A549 (cell line): Measurements from ENCODE around the gene CLPSL2. TPM values are rescaled to one million over a fixed set of nuclear protein-coding genes. Genes with fewer than 3 reads are reported as not detected.

ENCODE experiments used
- ATAC-seq, 2 experiments: fragments of 200-7000 bp in 1 of 2; fragments of >200 bp in 1 of 2; cut with Nextera tagmentation in 1 of 2; cut with Tn5 transposase in 1 of 2; 3 replicates each; pipeline versions ENCODE4 v1.8.0 to v1.9.1; 2018 to 2020; ENCODE audit warnings: mild to moderate bottlenecking in 1 of 2, moderate library complexity in 1 of 2
- CTCF ChIA-PET: fragments of 300-600 bp; sonication (Branson Sonifier 250); formaldehyde crosslinking; extraction: SDS; loops from one replicate; lab custom pipeline; 2021; ENCODE audit warnings: antibody characterized with exemption, inconsistent platforms; lab: Yijun Ruan, JAX
- POLR2A ChIA-PET: fragments of 350-600 bp; formaldehyde crosslinking; extraction: SDS; loops from one replicate; lab custom pipeline; 2021; ENCODE audit warnings: antibody characterized with exemption, inconsistent platforms; lab: Yijun Ruan, JAX
- DNase-seq, 2 experiments: peaks; one replicate each; pipeline versions ENCODE4 v3.0.0 to v3.0.0-alpha.2; 2011 to 2016; ENCODE audit warnings: low read depth in 1 of 2, low spot score in 1 of 2
- FAIRE-seq: peaks from 2 replicates; lab custom pipeline; 2011; peaks lifted over from hg19 to GRCh38; lab: Jason Lieb, UNC
- H3K27ac ChIP-seq, 2 experiments: fragments of >200 bp; sonication (Bioruptor Twin); formaldehyde crosslinking; 3 replicates each; pipeline ENCODE4 v1.5.1; 2016 to 2017
- H3K4me1 ChIP-seq: fragments of >200 bp; sonication (Bioruptor Twin); formaldehyde crosslinking; 3 replicates; pipeline ENCODE4 v1.6.1; 2016
- H3K4me2 ChIP-seq: fragments of >200 bp; sonication (Bioruptor Twin); formaldehyde crosslinking; 3 replicates; pipeline ENCODE4 v1.6.1; 2016
- H3K4me3 ChIP-seq: fragments of >200 bp; sonication (Bioruptor Twin); formaldehyde crosslinking; 3 replicates; pipeline ENCODE4 v1.5.1; 2016
- H3K9me3 ChIP-seq: fragments of >200 bp; sonication (Bioruptor Twin); formaldehyde crosslinking; 3 replicates; pipeline ENCODE4 v1.6.1; 2016
- BHLHE40 ChIP-seq: IDR thresholded peaks from 2 replicates; pipeline ENCODE4 v1.6.1; 2012; ENCODE audit warnings: low read depth, low read length, inconsistent platforms
- CEBPB ChIP-seq, 2 experiments: fragments of >200 bp in 1 of 2; sonication (Bioruptor Twin) in 1 of 2; formaldehyde crosslinking in 1 of 2; IDR thresholded peaks; 2 replicates each; pipeline ENCODE4 v1.6.1; 2012 to 2016
- CHD4 ChIP-seq: fragments of 200-600 bp; sonication (generic); IDR thresholded peaks from 2 replicates; pipeline ENCODE4 v1.6.1; 2016; ENCODE audit warnings: antibody characterized with exemption, mild to moderate bottlenecking, borderline replicate concordance
- FOSB ChIP-seq: fragments of 250-450 bp; sonication (Bioruptor Pico); IDR thresholded peaks from 2 replicates; pipeline ENCODE4 v1.5.0; 2020; ENCODE audit warnings: mild to moderate bottlenecking, moderate library complexity
- HDAC2 ChIP-seq: fragments of 200-600 bp; sonication (generic); IDR thresholded peaks from 2 replicates; pipeline ENCODE4 v1.6.1; 2016
- HES2 ChIP-seq: fragments of >200 bp; sonication (Bioruptor Twin); formaldehyde crosslinking; IDR thresholded peaks from 2 replicates; pipeline ENCODE4 v1.6.1; 2016
- JUNB ChIP-seq: fragments of >200 bp; sonication (Bioruptor Twin); formaldehyde crosslinking; IDR thresholded peaks from 2 replicates; pipeline ENCODE4 v1.6.1; 2016
- MAZ ChIP-seq: fragments of 150-350 bp; IDR thresholded peaks from 2 replicates; pipeline ENCODE4 v1.6.1; 2014; ENCODE audit warnings: antibody characterized with exemption, low read depth, low read length, borderline replicate concordance
- NR3C1 ChIP-seq: fragments of >200 bp; sonication (Bioruptor Twin); formaldehyde crosslinking; IDR thresholded peaks from 3 replicates; pipeline ENCODE4 v1.6.1; 2017
- RARB ChIP-seq: fragments of 250-450 bp; sonication (Bioruptor Pico); IDR thresholded peaks from 2 replicates; pipeline ENCODE4 v1.8.0; 2021; ENCODE audit warnings: mild to moderate bottlenecking, moderate library complexity
- TFCP2L1 ChIP-seq: fragments of 250-450 bp; sonication (Bioruptor Pico); IDR thresholded peaks from 2 replicates; pipeline ENCODE4 v1.5.0; 2021; ENCODE audit warnings: mild to moderate bottlenecking
- USF2 ChIP-seq: fragments of 450-650 bp; IDR thresholded peaks from 2 replicates; pipeline ENCODE4 v1.6.1; 2014; ENCODE audit warnings: antibody characterized with exemption
- ZNF302 ChIP-seq: fragments of 250-450 bp; sonication (Bioruptor Pico); IDR thresholded peaks from 2 replicates; pipeline ENCODE4 v1.9.0; 2021; ENCODE audit warnings: inconsistent platforms, mild to moderate bottlenecking, moderate library complexity
- WGBS: methylation state at CpG from one replicate; pipeline ENCODE4 v1.1.6; 2017; ENCODE audit errors: missing lambda C conversion rate; 5-methylcytosine and 5-hydroxymethylcytosine counted together
- polyA plus RNA-seq, 4 experiments: library from polyadenylated mRNA; depleted of rRNA in 3 of 4; stranded (reverse); fragments of >200 nt; fragmentation: RNase III in 1 of 4; extraction: RNeasy Plus Mini Kit Qiagen cat#74134 plus additional on column Dnase treatment in 1 of 4; gene quantifications; 2 replicates in 3 of 4; 3 replicates in 1 of 4; pipeline ENCODE4 v1.2.3, GENCODE V29; 2011 to 2017
- TF ChIP-seq, protein P1 (sequence below): fragments of 250-450 bp; sonication (Bioruptor Pico); IDR thresholded peaks from 2 replicates; pipeline ENCODE4 v1.5.0; 2020; ENCODE audit warnings: low read depth, mild to moderate bottlenecking, moderate library complexity
- TF ChIP-seq, protein P2 (sequence below): fragments of 250-450 bp; sonication (Bioruptor Pico); IDR thresholded peaks from 2 replicates; pipeline ENCODE4 v1.5.0; 2021; ENCODE audit warnings: mild to moderate bottlenecking, moderate library complexity, borderline replicate concordance
- TF ChIP-seq, protein P3 (sequence below): fragments of >200 bp; sonication (Bioruptor Twin); formaldehyde crosslinking; IDR thresholded peaks from 3 replicates; pipeline ENCODE4 v1.6.1; 2016

CLPSL2 gene
- polyA plus RNA-seq, 2 of the 4 experiments (the other 2 are of a cell fraction), result 0.37 to 0.72 TPM

DNA sequence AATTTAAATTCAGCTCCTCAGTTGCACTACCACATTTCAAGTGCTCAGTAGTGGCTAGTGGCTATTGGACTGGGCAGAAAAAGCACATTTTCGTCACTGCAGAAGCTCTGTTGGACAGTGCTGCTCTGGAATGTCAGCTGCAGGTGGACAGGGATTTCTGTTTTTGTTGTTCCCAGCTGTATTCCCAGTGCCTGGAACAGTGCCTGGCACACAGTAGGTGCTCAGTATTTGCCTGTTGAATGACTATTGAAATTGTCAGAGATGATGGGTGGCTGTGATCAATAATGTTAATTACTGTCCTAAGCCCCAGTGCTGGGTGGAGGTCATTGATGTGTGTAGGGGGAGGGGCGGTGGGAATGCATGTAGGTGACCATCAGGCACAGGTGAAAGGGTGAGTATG, 9.9 kb downstream of the CLPSL2 start:
- Histone ChIP-seq H3K4me3 (no peak overlapping the region), H3K4me2 (no peak overlapping the region), H3K27ac (no peak overlapping the region), H3K4me1 (no peaks in the 10 kb centered on the region; the same call in 2 of the 3 replicates), H3K9me3 (no peaks in the 10 kb centered on the region)
- no peak for ATAC-seq
- 12% methylated on average over 2 of the region's 2 CpGs for WGBS
- POLR2A ChIA-PET, result no interaction called here
- no peak for DNase-seq
- CTCF ChIA-PET, result interaction anchor here (1.5 kb wide), 1 partner anchor 11 kb away, joined by 3 read pairs; no protein-coding TSS in a partner anchor
- no peak for TF ChIP-seq FOSB (CRISPR knock-in tag)
- no peak for TF ChIP-seq JUNB
- TF ChIP-seq HES2, result no peak
- TF ChIP-seq USF2, result no peak
- TF ChIP-seq, protein P1, sequence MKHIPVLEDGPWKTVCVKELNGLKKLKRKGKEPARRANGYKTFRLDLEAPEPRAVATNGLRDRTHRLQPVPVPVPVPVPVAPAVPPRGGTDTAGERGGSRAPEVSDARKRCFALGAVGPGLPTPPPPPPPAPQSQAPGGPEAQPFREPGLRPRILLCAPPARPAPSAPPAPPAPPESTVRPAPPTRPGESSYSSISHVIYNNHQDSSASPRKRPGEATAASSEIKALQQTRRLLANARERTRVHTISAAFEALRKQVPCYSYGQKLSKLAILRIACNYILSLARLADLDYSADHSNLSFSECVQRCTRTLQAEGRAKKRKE (CRISPR knock-in tag), result no peak
- TF ChIP-seq ZNF302 (CRISPR knock-in tag), result no peak
- FAIRE-seq, result no peak

- POLR2A ChIA-PET, result no interaction called here
- Histone ChIP-seq H3K27ac (no peak overlapping the region), H3K4me1 (no peaks in the 10 kb centered on the region; the same call in 2 of the 3 replicates), H3K4me2 (peak overlapping the region; percentile 19; the same call in 1 of the 3 replicates), H3K9me3 (no peaks in the 10 kb centered on the region), H3K4me3 (no peak overlapping the region)
- WGBS, result 43% methylated on average over 23 of the region's 25 CpGs
- TF ChIP-seq JUNB, result no peak
- peak; percentile 19 to 52; a peak in 3 of 6 replicates for ATAC-seq
- CTCF ChIA-PET, result interaction anchor here (0.8 to 1.5 kb wide), 2 partner anchors 10 to 12 kb away, joined by 3 to 5 read pairs; partner anchors contain the start of gene CLPS
- no peak for DNase-seq
- no peak for FAIRE-seq
Measured at GRCh38 chr6:35786810-35787209, 10.4 kb downstream of the CLPSL2 start.

DNA sequence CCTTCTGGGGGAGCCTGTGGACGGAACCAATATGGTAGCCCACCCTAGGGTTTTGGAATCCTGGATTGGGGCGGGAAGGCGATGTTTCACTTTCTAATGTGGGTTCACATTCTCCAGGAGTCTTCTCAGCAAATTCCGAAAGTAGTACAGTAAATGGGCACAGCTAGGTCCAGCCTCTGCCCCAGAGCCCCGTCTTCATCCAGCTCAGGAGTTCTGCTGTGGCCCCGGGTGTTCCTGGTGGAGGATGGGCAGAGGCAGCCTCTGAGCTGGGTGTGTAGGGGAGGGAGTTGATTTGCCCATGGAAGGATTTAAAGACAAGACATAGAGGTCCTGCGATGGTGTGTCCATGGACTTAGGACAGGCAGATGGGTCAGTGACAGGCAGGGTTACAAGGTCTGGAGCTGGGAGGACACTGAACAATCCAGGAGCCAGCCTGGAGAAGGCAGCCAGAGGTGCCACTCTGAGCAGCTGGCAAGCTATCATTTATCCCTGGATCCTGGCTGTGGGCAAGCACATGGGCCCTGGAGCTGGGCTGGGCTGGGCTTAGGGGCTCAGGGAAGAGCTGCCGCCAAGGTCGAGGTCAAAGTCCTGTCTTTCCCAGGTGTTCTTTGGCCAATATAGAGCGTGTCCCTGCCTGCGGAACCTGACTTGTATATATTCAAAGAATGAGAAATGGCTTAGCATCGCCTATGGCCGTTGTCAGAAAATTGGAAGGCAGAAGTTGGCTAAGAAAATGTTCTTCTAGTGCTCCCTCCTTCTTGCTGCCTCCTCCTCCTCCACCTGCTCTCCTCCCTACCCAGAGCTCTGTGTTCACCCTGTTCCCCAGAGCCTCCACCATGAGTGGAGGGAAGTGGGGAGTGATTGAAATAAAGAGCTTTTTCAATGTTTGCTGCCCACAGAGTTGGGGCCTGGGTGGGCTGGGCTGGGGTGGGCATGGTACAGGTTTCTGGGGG, 11.1 kb downstream of the CLPSL2 start:
- peak; percentile 53 to 61 for ATAC-seq
- ChIA-PET CTCF (interaction anchor here (0.5 to 1.5 kb wide), 4 partner anchors 9 to 307 kb away, joined by 3 to 6 read pairs (median 4); partner anchors contain the start of gene CLPS), POLR2A (no interaction called here)
- H3K4me1 ChIP-seq, result no peaks in the 10 kb centered on the region
- H3K4me3 ChIP-seq, result no peak overlapping the region
- DNase-seq, result no peak
- no peak for TF ChIP-seq RARB (CRISPR knock-in tag)
- no peak for TF ChIP-seq CHD4
- TF ChIP-seq, protein P2, sequence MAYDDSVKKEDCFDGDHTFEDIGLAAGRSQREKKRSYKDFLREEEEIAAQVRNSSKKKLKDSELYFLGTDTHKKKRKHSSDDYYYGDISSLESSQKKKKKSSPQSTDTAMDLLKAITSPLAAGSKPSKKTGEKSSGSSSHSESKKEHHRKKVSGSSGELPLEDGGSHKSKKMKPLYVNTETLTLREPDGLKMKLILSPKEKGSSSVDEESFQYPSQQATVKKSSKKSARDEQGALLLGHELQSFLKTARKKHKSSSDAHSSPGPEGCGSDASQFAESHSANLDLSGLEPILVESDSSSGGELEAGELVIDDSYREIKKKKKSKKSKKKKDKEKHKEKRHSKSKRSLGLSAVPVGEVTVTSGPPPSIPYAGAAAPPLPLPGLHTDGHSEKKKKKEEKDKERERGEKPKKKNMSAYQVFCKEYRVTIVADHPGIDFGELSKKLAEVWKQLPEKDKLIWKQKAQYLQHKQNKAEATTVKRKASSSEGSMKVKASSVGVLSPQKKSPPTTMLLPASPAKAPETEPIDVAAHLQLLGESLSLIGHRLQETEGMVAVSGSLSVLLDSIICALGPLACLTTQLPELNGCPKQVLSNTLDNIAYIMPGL (CRISPR knock-in tag), result no peak
- TF ChIP-seq CEBPB (IDR thresholded peaks at IDR 0.05), result no peak
- TF ChIP-seq MAZ, result no peak
- TF ChIP-seq, protein P1 (CRISPR knock-in tag), result no peak
- TF ChIP-seq, protein P3, sequence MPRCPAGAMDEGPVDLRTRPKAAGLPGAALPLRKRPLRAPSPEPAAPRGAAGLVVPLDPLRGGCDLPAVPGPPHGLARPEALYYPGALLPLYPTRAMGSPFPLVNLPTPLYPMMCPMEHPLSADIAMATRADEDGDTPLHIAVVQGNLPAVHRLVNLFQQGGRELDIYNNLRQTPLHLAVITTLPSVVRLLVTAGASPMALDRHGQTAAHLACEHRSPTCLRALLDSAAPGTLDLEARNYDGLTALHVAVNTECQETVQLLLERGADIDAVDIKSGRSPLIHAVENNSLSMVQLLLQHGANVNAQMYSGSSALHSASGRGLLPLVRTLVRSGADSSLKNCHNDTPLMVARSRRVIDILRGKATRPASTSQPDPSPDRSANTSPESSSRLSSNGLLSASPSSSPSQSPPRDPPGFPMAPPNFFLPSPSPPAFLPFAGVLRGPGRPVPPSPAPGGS, result no peak
- no peak for TF ChIP-seq TFCP2L1 (CRISPR knock-in tag)
- TF ChIP-seq HDAC2, result no peak
- TF ChIP-seq BHLHE40, result no peak
- no peak for TF ChIP-seq NR3C1
- H3K4me2 ChIP-seq, result 0 out of 3 replicates have a peak overlapping the region, but pooled peaks have one; percentile 19
- no peak overlapping the region for H3K27ac ChIP-seq
- peaks cover under 1% of the 10 kb centered on the region; the same call in 1 of the 3 replicates for H3K9me3 ChIP-seq
- WGBS, result 58% methylated on average over 13 of the region's 13 CpGs
- no peak for FAIRE-seq
